Fibroblast of lung (primary cell): ENCODE measurements around the gene DYNLT1.

Experiments used
- CTCF ChIP-seq, 2 donors: IDR thresholded peaks in 1 of 2; conservative IDR thresholded peaks in 1 of 2; 1 replicate in 1 of 2; 2 replicates in 1 of 2; pipeline ENCODE4 v1.5.1; 2011 to 2012; ENCODE audit warnings: low read length in 2 of 2, control low read depth in 1 of 2, inconsistent platforms in 1 of 2, low read depth in 1 of 2, mild to moderate bottlenecking in 1 of 2
- EZH2 ChIP-seq: IDR thresholded peaks from 2 replicates; pipeline ENCODE4 v1.5.1; 2012; ENCODE audit warnings: low read length, control low read depth, mild to moderate bottlenecking; ENCODE audit errors: missing control alignments

GRCh38 chr6:158686791-158687381 lies 42.3 kb upstream of the DYNLT1 start:
- TF ChIP-seq CTCF (conservative IDR thresholded peaks at IDR 0.05 in 1 of 2, IDR thresholded peaks at IDR 0.05 in 1 of 2; ENCODE audit: low read depth in 1 of 2, low read length in 2 of 2) (no peak), EZH2 (no peak)
